ENCODE measurements around the gene HGFAC. TPM values are rescaled to one million over a fixed set of nuclear protein-coding genes. Genes with fewer than 3 reads are reported as not detected.

The HGFAC gene
- total RNA-seq, 4 donors from 2014 or later = 0.38 TPM; not detected in 3

GRCh38 chr4:3414421-3415279, 27.1 kb upstream of the HGFAC start:
- Histone ChIP-seq H3K36me3 (peaks cover 13 to 90% (median 26%) of the 10 kb centered on the region in 3 donors), H3K27me3 (no peaks in the 10 kb centered on the region), H3K4me3 (no peak overlapping the region), H3K4me1 (peaks cover 2 to 29% (median 5%) of the 10 kb centered on the region in 3 donors), H3K27ac (no peak overlapping the region), H3K9me3 (no peaks in the 10 kb centered on the region)
- WGBS, 2 donors = 87% methylated on average over 17 to 27 of the region's 37 CpGs
- TF ChIP-seq, protein P1, sequence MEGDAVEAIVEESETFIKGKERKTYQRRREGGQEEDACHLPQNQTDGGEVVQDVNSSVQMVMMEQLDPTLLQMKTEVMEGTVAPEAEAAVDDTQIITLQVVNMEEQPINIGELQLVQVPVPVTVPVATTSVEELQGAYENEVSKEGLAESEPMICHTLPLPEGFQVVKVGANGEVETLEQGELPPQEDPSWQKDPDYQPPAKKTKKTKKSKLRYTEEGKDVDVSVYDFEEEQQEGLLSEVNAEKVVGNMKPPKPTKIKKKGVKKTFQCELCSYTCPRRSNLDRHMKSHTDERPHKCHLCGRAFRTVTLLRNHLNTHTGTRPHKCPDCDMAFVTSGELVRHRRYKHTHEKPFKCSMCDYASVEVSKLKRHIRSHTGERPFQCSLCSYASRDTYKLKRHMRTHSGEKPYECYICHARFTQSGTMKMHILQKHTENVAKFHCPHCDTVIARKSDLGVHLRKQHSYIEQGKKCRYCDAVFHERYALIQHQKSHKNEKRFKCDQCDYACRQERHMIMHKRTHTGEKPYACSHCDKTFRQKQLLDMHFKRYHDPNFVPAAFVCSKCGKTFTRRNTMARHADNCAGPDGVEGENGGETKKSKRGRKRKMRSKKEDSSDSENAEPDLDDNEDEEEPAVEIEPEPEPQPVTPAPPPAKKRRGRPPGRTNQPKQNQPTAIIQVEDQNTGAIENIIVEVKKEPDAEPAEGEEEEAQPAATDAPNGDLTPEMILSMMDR (IDR thresholded peaks at IDR 0.05) = no peak
- TF ChIP-seq POLR2A (IDR thresholded peaks at IDR 0.05) = no peak
- intact Hi-C loops (cut with DNase I) = no loop called here
- DNase-seq = no peak

- intact Hi-C loops (cut with DNase I) = no loop called here
- DNase-seq = no peak
- Histone ChIP-seq H3K36me3 (peaks cover 16 to 90% (median 26%) of the 10 kb centered on the region in 3 donors), H3K4me1 (peaks cover 0 to 19% (median 0%) of the 10 kb centered on the region in 3 donors), H3K27ac (no peak overlapping the region), H3K4me3 (no peak overlapping the region), H3K27me3 (no peaks in the 10 kb centered on the region), H3K9me3 (no peaks in the 10 kb centered on the region)
- WGBS, 2 donors = 82 to 86% methylated on average over 21 to 23 of the region's 33 CpGs
- TF ChIP-seq POLR2A (IDR thresholded peaks at IDR 0.05) = no peak
- TF ChIP-seq, protein P1 (IDR thresholded peaks at IDR 0.05) = no peak
These were observed 26.2 kb upstream of the HGFAC start for GRCh38 chr4:3415471-3416141.

DNA sequence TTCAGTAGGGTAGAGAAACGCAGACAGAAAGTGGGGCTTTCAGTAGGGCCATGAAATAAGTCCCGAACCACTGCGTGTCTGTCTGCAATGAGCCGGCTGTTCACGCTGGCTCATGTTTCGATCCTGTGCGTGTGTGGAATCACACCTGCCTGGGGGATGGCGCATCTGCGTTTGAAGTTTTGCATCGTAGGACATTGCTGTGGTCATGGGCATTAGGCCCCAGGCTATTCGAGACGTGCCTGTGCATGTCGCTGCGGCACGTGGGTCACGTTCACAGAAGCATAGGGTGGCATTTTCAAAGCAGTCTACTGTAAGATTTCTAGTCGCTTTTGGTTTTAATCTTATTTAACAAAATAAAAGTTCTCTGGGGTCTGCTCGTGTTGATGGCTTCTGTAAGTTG, 25.5 kb upstream of the HGFAC start:
- Histone ChIP-seq H3K27ac (no peak overlapping the region), H3K36me3 (peaks cover 19 to 93% (median 26%) of the 10 kb centered on the region in 3 donors), H3K27me3 (no peaks in the 10 kb centered on the region), H3K4me1 (peaks cover 0 to 13% (median 0%) of the 10 kb centered on the region in 3 donors), H3K9me3 (no peaks in the 10 kb centered on the region), H3K4me3 (no peak overlapping the region)
- 78 to 80% methylated on average over 18 of the region's 18 CpGs for WGBS, 2 donors
- no peak for DNase-seq
- intact Hi-C loops (cut with DNase I) = no loop called here
- TF ChIP-seq POLR2A (IDR thresholded peaks at IDR 0.05) = no peak
- TF ChIP-seq, protein P1 (IDR thresholded peaks at IDR 0.05) = no peak

- Histone ChIP-seq H3K27me3 (no peaks in the 10 kb centered on the region), H3K9me3 (no peaks in the 10 kb centered on the region), H3K27ac (no peak overlapping the region), H3K4me1 (peaks cover 0 to 8% (median 0%) of the 10 kb centered on the region in 3 donors), H3K4me3 (no peak overlapping the region), H3K36me3 (peaks cover 19 to 98% (median 28%) of the 10 kb centered on the region in 3 donors)
- no peak for TF ChIP-seq POLR2A (IDR thresholded peaks at IDR 0.05)
- TF ChIP-seq, protein P1 (IDR thresholded peaks at IDR 0.05) = no peak
- 93 to 97% methylated on average over 4 to 16 of the region's 17 CpGs for WGBS, 2 donors
- no peak for DNase-seq
- intact Hi-C loops (cut with DNase I) = no loop called here
These were observed 24.9 kb upstream of the HGFAC start for GRCh38 chr4:3416821-3417221.

- WGBS, 2 donors = 91% methylated on average over 18 to 21 of the region's 21 CpGs
- Histone ChIP-seq H3K27me3 (no peaks in the 10 kb centered on the region), H3K4me3 (no peak overlapping the region), H3K27ac (no peak overlapping the region), H3K36me3 (peaks cover 21 to 100% (median 34%) of the 10 kb centered on the region in 3 donors), H3K4me1 (peaks cover 0 to 8% (median 0%) of the 10 kb centered on the region in 3 donors), H3K9me3 (no peaks in the 10 kb centered on the region)
- intact Hi-C loops (cut with DNase I) = no loop called here
- TF ChIP-seq POLR2A (IDR thresholded peaks at IDR 0.05) = no peak
- TF ChIP-seq, protein P1 (IDR thresholded peaks at IDR 0.05) = no peak
- DNase-seq = no peak
These were observed 24.3 kb upstream of the HGFAC start for GRCh38 chr4:3417448-3417847.

All from esophagus squamous epithelium (tissue), 5 donors.